RKO (cell line): ENCODE measurements around the gene FGD4.
"Not testable (repeated sequence)": the region's sequence is repeated elsewhere in the genome, so short reads cannot be mapped to it uniquely, and the experiment has no call there.

Experiments
- DNase-seq: peaks from one replicate; pipeline ENCODE4 v3.0.0-alpha.2; 2016; ENCODE audit warnings: low spot score

Gene FGD4

GRCh38 chr12:32494656-32495055 lies 95.3 kb downstream of the FGD4 start:
- DNase-seq = no peak

GRCh38 chr12:32496946-32497345 lies 97.6 kb downstream of the FGD4 start:
- no peak for DNase-seq

- DNase-seq = no peak
Measured at GRCh38 chr12:32497864-32498263, 98.5 kb downstream of the FGD4 start.

GRCh38 chr12:32499048-32499447 lies 99.7 kb downstream of the FGD4 start:
- no peak for DNase-seq

DNA sequence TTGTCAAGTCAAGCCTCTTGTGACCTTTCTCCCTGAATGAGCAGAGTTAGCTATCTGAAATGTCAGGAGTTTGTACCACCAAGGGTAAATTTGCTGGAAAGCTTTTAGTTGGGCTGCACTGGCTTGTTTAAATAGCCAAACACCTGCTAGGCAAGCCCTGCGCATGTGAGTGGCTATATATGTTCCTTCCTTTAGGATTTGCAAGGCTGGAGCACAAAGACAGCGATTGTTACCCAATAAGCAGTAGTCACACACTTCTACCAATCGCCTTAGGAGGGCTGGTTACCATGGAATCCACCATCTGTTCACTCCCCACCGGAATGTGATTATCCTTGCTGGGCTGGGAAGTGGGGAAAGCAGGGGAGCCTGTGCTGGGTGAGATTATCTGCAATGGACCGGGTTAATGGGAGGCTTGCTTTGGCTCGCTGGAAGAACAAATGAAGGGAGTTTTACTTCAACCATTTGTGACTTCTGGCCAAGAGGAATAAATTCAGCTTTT lies 102.5 kb downstream of the FGD4 start:
- no peak for DNase-seq

DNA sequence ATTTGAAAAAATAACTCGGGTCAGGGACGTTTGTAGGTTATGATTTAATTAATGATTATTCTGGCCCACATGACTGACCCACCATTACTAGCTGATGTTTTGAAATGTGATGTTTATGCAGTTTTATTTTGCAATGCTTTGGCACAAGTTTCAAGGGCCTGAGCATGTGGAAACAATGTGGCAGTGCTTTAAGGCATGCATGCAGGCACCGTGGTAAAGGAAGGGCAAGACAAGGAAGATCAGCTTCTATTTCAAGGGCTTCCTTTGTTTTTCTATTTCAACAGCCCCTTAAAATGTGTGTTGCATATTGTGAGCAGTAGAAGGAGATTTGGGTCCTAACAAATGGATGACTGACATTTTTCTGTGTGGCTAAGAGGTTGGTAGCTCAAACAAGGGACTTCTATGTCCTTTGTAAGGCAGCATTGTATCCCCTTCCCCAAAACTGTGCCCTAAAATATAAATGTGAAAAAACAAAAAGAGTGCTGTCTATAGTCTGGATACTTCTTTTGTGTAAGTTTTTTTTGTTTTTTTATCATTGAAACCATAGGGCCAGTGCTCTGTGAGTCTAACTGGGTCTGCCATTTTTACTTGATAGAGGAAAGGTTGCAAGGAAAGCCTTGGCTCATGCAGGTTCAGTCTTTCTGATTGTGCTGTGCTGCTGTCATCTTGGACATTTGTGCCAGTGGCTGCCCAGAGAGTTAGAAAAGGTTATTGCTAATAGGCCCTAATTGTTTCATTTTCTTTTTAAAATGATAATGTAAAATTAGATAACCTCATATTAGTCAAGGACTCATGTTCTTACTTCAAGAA lies 103.5 kb downstream of the FGD4 start:
- no peak for DNase-seq

- DNase-seq = no peak
Measured at GRCh38 chr12:32503730-32504129, 104.4 kb downstream of the FGD4 start.

- no peak for DNase-seq
Measured at GRCh38 chr12:32504591-32504990, 105.2 kb downstream of the FGD4 start.

DNA sequence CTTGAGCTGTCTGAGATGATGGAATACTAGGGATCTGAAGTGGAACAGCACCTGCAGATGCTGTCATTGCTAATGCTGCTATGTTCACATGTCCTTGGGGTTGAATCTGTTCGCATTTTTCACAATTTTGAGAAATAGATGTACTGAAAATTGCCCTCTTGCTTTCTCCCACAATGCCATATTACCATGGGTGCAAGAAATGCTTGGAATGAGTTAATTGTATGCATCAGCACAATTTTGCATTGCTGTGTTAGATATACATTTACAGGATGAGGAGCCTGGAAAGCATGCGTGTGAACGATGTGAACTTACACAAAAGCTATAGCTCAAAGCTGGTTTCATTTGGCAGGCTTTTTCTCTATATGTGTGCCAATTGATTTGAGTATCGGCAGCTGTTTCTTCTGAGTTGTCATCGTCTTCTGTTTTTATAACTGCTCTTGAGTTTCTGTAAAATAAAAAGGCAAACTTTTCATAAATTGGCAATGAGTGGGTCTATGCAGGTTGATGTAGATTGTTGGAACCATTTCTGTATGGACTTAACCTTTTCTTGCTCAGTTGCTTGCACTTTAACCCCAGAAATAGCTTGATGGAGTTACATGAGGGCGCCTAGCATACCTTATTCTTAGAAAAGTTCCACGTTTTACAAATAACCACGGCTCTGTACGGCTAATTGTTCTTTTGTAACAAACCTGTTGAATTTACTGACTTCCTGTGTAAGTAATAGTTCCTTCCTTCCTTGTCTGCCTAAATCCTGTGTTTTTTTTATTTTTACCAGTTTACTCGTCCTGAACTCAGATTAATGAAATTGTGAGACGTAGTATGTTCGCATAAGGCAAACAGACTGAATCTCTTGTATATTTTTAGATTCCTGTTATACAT lies 105.9 kb downstream of the FGD4 start:
- no peak for DNase-seq

- DNase-seq = not testable (repeated sequence)
Measured at GRCh38 chr12:32507096-32507941, 108.0 kb downstream of the FGD4 start.

GRCh38 chr12:32507942-32508320 lies 108.6 kb downstream of the FGD4 start:
- no peak for DNase-seq

- DNase-seq = no peak
Measured at GRCh38 chr12:32508626-32509025, 109.3 kb downstream of the FGD4 start.

DNA sequence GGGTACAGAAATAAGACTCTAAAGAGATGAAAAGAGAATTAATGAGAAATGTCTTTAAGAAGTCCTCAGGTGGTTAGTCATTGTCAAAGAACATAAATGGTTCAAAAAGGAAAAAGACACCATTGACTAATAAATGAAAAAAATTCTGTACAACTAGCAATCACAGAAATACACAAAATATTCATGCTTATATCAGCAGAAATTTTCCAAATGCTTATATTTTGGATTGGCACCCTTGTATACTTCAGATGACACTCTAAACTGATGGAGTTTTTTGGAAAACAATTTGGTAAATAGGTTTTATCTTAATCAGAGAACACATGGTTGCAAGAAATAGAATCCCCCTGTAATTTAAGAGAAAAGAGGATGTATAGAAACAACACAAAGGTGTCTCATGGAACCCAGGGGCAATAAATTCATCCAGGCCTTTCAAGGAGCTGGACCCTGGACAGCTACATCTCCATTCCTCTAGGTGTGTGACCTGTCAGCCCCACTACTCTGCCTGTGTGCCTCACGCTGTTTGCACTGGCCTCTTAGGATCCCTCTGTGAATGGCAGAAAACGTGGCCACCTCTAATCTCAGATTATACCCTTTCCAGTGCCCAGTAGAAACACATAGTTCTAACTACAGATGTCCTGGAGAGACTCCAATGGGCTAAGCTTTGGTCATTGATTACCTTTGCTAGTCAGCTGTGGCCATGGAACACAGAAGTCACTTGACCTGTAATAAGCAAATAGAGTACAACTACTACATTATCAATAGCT lies 110.2 kb downstream of the FGD4 start:
- DNase-seq = no peak

- not testable (repeated sequence) for DNase-seq
Measured at GRCh38 chr12:32511976-32512375, 112.6 kb downstream of the FGD4 start.

DNA sequence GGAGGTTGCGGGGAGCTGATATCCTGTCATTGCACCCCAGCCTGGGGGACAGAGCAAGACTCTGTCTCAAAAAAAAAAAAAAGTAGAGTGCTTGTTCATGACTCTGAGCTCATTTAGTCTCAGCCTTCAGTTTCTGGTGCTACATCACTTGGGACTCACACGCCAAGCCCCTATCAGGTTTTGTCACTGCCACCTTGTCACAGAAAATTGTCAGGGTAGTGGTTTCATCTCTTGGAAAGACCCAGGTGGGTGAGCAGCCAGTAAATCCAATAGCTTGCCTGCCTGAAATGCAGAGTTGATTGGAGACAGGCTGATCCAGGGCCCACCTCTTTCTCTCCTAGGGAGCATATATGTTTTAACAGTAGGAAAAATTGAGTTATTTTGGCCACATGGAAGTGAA lies 113.0 kb downstream of the FGD4 start:
- no peak for DNase-seq

DNA sequence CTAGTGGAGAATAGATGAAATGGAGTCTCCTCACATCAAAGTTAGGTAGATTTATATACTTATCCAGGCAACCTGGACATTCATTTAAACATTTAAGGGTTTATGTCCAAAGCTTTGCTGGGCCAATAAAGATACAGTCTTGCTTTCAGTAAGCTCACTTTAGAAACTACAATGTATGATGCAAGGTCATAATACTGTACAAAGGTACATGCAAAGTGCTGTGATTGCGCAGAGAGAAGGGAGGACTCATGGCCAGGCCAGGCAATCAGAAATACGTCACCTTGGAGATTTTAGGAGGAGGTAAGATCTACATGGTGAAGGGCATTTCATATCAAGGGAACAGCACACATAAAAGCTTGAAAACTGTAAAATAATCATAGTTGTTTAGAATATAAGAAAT lies 113.6 kb downstream of the FGD4 start:
- no peak for DNase-seq

DNA sequence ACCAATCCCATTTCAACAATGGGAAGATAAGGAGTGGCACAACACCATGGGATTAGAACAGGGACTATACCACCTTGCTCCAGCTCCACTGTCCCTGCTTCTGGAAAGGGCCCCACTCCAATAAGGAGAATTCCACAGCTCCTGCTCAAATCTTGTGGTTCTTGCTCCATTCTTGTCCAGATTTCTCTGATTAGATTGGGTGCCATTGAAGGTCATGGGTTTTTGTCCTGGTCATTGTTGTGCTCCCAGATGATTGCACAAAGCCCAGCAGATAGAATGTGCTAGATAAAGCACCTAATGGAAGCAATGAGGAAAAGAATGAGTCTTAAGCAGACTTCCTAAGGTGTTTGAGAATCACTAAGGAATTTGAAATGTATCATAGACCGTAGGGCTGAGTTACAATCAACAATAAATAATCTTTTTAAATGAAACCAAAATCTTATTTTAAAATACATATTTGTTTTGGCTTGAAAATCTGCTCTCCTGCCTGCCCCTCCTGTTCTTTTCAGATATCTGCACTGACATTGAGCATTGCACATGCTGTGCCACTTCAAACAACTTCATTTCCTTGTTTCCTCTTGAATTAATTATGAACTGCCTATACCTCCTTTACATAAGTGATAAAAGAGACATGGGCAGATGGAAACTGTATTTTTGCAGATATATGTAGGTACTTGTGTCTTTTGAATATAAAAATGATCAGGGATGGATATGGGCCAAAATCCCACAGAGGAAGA lies 115.9 kb downstream of the FGD4 start:
- no peak for DNase-seq

DNA sequence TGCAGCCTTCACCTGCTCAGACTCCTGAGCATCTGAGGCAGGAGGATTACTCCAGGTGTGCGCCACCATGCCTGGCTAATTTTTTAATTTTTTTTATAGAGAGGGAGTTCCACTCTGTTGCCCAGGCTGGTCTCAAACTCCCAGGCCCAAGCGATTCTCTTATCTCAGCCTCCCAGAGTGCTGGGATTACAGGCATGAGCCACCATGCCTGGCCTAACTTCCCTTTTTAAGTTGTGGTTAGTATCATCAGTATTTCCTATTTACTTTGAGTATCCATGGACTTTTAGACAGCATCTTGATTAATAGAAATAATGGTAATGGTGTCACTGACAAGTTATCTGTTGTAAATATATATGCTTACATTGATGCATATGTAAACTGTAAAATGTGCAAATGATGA lies 116.9 kb downstream of the FGD4 start:
- no peak for DNase-seq

DNA sequence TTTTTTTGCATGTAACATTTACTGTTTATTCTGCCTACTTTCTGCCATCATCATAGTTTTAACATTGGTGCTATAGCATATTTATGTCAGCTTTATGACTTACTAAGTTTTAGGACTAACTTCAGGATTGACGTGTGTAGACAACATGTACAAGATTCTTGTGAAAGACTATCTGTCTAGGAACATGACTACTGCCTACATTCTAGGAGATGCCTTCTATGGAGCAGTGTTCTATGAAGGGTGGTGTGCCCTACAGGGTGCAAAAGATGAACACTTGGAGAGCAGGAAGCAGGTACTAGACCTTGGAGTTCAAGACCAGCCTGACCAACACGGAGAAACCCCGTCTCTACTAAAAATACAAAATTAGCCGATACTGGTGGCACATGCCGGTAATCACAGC lies 118.6 kb downstream of the FGD4 start:
- DNase-seq = no peak

- no peak for DNase-seq
Measured at GRCh38 chr12:32519047-32519446, 119.7 kb downstream of the FGD4 start.
